ENCODE data around the gene TOMM7.

The TOMM7 gene

DNA sequence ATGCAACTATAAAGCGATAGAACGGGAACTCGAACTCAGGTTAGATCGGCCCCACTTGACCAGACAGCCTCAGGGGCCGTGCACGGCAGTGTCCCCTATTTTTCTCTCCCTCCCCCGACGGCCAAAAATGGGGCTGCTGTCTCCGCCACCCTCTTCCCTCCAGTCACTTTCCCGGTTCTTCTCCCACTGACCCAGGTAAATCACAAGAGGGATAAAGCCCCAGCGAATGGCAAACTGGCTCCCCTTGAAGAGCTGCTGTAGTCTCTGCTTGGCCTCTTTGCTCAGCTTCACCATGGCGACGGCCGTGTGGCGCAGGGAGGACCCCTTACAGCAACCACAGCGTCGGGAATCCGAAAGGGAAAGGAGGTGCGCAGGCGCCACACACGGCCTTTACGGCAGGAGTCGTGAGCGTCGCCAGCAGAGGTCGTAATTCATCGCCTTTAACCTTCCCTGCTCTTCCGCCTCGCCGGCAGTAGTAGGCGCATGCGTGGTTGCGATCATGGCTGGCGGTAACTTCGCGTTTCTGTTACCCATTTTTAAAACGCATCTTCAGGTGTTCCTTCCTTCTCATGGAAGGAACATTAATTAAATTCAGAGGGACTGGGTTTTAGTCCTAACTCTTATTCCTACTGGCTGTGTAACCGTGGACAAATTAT is at the start of gene TOMM7:
TOMM7 (minus strand) TSS at position 364 of the 656 bp plus-strand sequence; CDS start at position 294, 70 bp downstream.
- DNase-seq = peak; percentile 79

DNA sequence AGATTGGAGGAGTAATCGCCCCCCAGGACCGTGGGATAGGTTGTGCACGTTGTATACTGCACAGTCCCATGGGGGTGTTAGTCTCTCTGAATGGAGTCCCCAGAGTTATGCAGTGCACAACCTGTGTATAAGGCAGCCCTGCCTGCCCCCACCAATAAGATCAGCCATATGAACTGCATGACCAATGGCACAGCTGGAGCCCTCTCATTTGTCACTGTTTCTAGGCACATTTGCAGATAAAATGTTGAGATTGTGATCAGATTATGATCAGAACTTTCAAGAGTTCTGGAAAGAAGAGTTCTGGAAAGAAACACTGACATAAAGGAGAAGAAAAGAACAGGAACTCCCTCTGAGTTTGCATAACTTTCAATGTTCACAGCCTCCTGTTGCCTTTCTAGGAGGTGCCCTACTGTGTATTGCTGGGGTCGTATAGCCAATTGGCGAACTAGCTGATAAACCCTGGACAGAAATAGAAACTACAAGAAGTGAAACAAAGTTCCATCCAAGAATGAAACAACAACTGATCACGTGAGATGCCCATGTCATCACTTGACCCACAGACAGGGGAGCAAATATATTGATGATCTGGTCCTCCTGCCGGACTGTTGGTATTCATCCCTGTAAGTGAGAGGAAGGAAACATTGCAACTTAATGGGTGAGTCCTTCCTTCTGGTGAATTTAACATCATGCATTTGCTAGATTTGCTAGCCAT is 49.6 kb upstream of the TOMM7 start:
- no peak for DNase-seq

DNA sequence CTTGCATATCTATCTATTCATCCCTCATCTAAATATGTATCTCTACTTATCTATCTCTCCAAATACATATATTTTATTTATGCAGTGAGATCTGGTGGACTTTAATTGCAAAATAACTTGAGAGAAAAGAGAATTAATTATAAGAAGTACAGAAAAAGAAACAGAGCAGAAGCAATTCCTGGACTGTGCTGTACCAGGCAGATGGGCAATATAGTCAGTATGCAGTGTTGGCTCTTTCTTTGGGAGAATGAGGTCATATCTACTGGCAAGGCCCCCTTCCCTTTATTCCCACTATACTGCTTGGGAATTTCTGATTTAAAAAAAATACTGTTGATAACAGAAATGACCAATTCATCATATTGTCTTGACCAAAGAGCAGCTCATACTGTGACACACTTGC is 49.0 kb upstream of the TOMM7 start:
- no peak for DNase-seq

DNA sequence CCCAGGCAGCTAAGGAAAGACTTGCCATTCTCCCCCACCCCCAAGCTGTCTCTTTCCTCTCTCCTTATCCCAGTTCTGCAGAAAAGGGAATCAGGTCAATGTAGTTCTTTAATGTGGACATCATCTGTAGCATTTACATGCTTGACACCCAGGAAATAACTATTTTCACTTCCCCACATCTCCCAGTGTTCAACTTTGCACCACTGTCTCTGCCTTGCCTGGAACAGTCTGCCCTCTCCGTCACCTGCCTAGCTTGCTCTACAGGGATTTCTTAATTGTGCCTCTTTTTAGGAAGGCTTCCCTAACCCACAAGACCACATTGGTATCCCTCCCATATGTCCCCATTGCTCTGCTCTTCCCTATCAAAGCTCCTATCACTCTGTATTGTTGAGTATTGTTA is 45.9 kb upstream of the TOMM7 start:
- no peak for DNase-seq

DNA sequence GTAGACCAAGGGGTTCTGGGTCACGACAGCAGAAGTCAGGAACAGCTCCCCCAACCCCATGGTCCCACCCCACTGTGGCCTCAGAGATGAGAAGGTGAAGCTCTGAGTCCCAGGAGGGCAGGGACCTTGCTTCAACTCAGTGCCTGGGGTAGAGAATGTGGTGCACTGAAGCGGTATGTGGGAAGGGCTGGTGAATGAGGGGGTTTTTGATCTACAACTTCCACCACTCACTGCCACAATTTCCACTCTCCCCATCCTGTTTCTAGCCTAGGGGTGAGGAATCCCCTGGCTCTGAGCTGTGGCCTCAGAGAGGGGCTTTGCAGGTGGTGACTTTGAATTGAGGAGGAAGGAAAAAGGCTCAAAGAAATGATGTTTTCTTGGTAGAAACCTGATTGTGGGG is 44.9 kb upstream of the TOMM7 start:
- DNase-seq = no peak

DNA sequence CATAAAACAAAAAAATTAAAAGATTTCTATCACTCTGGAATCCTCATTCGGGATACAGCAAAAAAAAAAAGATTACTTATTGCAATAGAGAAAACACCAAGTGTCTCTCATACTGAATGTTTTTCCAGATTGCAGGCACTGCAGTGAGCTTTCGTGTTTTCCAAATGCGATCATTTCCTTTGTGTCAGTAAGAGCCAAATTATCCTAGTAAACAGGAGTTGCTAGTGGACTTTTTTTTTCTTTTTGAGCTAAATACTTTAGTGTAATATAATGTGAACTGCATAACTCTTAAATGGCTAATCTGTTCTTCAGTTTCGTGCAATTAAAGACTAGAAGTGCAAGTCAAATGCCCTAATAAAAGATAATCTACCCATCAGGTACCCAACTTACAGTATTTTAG is 44.4 kb upstream of the TOMM7 start:
- no peak for DNase-seq

DNA sequence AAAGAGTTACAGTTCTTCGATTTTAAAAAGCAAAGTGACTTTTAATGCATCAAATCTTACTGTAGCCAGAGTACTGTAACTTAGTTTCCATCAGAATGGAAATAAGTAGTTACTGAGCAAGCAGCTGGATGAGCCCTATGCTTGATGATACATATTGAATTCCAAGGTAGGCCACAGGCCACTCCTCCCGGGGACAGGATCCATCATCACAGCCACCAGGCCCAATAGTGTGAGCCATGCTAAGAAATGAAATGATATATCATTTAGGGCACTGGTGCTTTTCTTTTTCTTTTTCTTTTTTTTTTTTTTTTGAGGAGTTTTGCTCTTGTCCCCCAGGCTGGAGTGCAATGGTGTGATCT is 42.9 kb upstream of the TOMM7 start:
- DNase-seq = no peak

DNA sequence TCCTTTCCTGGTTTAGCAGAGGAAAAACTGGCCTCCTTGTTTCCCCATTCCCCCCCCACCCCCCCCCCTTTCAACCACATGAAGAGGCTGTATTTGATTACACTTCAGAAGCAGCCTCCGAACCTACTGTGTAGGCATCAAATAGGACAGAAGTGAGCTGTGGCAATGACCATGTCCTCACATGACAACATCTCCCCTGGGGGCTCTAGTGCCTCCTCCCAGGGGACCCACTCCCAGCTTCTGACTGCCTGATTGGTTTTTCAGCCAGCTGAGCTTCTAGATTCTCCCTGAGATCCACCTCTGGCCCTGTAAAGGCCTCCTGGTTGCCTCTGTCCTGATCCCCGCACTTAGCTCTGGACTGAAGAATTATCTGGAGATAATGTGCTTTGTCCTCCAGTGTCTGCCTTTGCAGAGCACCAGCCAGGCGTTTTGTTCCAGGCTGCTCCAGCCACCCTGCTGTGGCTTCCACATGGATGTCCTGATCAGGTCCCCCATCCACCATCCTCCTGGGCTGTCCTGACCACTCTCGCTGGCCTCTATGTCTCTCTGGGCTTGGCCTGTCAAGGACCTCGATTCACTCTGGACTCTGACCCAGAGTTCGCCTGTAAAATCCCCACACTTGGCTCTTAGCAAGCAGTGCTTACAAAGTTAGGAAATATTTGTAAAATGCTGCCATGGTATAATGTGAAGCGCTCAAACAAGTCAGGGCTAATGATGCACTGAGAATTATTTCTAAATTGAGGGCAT is 42.4 kb upstream of the TOMM7 start:
- no peak for DNase-seq

DNA sequence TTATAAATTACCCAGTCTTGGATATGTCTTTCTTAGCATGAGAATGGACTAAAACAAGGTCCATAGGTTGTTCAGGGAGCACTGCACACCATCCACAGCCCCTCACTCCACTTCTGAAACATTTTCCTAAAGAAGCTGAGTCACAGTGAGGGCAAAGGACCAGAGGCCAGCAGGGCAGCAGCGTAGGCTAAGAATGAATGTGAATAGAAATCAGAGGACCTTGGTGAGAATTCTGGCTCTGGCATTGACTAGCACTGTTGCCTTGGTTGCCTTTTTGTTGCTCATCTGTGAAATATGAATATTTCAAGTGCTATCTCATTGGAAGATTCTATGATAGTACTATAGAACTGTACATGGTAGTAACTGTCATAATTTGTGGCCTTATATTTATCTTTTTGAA is 41.7 kb upstream of the TOMM7 start:
- no peak for DNase-seq

DNA sequence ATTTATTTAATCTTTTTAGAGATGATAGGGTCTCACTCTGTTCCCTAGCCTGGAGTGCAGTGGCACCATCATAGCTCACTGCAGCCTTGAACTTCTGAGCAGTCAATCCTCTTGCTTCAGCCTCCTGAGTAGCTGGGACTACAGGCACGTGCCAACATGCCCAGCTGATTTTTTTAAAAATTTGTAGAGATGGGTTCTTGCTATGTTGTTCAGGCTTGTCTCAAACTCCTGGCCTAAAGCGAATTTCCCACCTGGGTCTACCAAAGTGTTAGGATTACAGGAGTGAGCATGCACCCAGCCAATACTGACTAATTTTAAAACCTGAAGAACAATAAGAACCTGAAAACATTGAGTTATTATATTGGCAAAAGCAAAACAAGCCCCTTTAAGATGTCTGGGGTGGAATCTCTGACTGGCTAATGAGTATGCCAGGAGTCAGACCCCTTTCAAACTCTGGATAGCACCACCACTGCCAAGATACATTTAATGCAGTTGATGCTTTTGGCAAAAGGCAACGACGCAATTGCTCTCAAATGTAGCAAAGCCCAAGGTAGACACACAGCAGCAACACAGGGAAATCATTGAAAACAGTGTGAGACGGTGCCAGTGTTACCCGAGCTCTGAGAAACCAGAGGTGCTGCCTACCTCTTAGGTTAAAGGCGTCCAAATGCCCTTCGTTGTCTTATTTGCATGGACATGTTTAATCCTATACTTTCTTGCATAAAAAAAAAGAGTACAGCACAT is 40.7 kb upstream of the TOMM7 start:
- DNase-seq = no peak

DNA sequence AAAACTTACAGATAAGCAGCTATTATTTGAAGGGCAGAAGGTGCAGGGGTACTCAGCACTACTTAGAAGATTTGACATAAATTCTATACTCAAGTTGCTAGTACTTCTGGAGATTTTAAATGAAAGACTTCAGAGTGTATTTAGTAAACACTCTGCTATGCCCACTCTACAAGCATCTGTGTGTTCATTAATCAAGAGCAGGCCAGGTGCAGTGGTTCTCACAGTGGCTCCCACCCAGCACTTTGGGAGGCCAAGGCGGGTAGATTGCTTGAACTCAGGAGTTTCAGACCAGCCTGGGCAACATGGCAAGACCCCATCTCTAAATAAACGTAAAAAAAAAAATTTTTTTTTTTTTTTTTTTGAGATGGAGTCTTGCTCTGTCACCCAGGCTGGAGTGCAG is 38.9 kb upstream of the TOMM7 start:
- DNase-seq = no peak

DNA sequence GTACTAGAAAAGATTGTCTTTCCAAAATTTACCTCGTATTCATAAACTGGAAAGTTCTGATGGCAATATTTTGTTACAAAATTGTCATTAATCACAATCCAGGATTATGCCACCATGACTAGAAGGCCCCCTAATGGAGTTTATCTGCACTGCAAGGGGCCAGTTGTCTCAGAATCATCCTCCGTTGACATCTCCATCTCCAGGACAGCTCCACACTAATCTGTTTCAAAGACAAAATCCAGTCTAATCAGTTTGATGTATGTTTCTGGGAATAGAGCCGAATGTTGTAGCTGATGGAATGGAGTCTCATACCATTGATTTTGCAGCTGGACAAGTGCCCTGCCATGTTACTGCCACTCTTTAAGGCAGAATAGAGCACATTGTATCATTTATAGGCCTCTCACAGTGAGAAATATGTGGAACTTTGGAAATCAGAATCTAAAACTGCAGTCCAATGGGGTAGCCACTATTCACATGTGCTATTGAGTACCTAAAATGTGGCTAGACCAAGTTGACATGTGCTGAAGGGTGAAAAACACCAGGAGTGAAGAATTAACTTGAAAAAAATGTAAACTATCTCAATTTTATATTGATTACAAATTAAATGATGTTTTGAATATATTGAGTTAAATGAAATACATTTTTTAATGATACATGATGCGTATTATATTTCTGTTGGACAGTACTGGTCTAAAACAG is 38.3 kb upstream of the TOMM7 start:
- no peak for DNase-seq

DNA sequence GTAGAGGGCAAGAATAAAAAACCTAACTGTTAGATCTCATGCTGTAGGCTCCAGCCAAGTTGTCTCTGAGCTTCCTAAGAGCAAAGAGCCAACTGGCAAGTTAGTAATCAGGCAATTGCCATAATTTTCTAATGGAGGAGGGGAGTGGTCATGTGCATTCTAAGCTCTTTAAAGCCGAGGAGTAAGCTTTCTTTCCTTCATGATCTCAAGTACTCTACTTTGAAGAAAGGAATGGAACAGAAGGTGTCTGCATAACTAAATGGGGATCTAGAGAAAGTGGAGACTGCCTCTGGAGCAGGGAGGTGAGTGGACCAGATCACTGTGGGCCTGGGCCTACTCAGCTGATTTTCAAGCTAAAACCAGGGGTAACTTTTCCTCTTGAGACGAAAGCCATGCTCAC is 37.7 kb upstream of the TOMM7 start:
- no peak for DNase-seq

DNA sequence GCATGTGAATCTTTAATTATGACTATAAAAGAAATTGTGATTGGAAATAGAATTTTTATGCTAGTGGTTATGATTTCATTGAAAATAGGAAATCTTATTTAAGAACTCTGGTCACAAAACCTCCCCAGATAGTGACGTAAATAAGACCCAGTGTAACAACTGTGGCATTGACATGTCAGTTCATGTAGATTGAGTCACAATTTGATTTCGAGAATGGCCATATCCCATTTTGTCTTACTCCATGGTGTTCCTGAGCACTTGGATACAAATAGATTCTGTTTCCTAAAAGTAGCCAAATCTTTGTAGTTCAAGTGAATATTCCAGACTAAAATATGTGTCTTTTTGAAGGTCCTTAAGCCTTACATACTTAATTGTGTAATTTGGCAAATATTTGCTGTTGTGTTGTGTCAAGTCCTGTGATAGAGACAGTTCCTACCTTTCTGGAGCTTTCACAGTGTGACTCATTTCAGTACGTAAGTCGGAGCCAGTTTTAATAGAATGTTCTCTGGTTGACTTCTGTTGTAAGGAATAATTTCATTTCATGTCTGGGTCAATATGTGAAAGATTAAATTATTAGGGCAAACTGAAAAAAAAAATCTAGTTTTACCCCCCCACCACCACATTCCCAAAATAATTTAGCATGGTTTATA is 37.1 kb upstream of the TOMM7 start:
- DNase-seq = no peak

DNA sequence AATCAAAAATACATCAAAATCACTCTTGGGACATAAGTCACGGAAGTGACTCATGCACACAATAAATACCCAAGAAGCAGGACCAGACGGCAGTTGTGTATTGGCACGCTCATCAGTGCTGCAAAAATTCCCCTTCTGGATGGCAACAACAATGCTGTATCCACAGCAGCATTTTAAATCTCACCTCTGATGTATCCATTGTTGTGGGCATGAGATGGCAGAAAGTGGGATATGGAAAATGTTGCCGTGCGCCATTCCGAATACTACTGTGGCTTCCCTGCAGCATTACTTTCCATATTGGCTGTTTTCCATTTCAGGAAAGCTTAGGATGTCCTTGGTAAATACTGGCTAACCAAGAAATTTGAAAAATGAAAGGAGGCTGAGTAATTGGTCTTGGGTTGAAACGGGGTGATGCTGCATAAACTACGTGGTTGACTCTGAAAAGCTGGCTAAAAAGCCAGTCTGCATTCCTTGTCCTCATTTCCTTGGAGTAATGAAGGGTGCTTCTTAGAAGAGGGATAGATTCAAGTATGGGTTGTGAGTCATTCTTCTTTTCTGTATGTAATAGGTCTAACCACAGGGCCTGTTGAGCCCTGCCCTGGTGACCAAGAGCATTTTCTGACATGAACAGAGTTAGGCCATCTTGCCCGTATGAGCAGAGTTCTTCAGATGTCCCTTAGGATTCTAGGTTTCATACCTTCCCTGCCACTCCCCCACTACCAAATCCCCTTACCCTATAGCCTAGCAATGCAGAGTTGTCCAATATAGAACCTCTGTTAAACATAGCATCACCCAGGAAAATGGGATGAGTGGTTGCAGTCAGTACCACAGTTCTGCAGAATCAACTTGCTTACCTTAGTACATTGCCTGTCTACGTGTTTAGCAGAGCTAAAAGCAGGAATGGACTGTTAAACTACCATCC is 36.3 kb upstream of the TOMM7 start:
- no peak for DNase-seq

DNA sequence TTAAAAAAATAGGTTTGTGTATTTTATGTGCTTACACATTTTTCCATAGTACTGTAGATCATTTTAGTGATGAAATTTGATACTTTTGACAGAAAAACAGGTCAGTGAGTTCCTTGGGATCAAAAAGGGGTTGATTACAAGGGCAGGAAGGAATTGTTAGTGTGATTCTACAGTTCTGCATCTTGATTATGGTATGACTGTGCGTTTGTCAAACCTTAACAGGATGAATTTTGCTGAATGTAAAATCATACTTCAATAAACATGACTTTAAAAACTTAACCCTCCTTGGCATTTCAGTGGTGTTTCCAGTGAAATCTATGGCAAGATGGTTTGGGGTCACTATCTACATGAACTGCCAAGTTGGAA is 35.6 kb upstream of the TOMM7 start:
- DNase-seq = no peak

DNA sequence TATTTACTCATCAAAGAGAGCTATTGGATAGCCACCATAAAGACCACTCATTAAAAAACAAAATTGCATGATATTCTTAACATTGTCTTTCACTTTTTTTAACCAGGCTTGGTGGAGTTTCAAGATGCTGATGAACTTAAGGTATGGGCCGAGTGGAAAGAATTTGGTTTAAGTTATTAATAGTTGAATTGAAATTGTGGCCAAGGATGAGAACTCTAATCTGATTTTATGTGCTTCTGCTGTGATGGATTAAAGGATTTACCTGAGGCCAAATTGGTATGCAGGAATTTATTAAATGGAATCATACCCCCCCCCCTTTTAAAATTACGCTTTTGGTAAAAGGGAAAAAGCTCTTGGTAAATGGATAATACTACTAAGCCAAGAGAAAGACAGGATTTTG is 33.8 kb upstream of the TOMM7 start:
- DNase-seq = no peak

DNA sequence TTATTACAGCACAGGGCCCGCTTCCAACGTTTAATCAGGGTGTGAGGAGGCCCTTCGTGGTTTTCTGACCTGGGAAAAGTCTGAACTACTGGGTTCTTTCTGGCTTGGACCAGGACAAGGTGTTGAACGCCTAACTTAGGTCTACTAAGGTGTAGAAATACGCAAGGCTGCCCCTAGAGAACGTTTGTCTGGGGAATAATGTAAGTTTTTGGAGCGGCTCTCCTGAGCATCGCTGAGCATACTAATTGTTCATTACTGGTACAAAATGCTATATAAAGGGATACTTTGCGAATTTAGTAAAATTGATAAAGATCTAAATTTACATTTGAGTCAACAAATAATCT is 32.4 kb upstream of the TOMM7 start:
- no peak for DNase-seq

DNA sequence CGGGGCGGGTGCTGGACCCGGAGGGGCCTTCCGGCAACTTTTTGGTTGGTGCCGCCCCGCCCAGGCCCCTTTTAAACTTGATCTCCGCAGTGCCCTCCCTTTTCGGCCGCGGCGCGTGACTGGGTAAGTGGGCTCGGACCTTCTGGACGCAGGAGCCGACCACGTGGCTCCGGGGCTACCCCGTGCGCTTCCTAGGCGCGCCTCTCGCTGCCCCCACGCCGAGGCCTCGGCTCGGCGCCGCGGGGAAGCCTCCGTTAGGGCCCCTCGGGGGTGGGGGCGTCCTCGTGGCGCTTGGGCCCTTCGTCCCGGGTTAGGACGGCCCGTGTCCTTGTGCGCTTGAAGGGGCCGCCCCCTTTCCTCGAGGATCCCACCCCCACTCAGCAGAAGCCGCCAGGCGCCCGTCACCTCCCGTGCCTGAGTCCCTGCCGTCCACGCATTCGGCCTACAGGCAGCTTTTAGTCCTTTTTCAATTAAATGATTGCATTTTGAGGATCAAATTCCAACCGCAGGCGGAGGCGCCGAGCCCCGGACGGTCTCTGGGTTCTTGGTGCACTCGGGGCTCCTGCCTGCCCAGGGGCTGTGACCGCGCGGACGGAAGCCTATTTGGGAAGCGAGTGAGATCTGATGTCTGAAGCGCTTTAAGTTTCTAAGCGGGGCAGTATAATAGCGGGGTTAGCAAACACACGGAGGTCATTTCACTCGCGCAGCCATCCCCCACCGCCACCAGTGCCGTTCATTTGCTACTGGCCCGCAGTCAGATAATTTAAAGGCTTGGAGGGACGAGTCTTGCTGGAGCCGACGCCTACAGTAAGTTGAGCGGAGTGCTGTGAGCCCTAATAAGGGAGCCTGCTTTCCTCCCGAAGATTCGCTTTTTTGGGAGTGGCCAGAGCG is 31.8 kb upstream of the TOMM7 start:
- DNase-seq = peak; percentile 81

DNA sequence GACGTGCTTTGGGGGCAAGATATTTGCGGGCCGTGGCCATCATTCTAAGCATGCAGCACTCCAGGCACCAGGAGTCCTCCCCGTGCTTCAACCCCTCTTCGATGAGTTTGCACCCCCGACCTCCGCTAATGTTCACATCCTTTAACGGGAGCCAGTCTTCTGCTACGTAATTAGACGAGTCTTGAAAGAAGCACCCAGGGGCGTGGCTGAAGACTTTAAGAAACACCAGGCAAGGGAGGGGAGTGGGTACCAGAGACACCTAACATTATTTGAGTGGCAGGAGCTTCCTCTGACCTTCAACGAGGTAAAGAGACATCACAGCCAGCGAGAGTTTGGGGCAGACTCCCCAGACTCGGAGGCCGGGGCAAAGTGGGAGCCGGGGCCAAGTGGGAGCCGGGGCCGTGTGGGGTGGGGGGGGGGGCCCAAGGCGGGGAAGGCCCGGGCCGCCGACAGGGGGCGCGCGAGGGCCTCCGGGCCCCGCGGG is 31.1 kb upstream of the TOMM7 start:
- DNase-seq = no peak

Measured in stimulated activated CD4-positive, alpha-beta T cell treated with anti-CD3 and anti-CD28 coated beads, Interleukin-12 subunit alpha, Interleukin-12 subunit beta, amount 100 ng/mL, for 4 hours (primary cell).